Posterior cingulate gyrus (tissue), 11 donors: ENCODE data around the gene PLEKHH1.
"Not testable (repeated sequence)": the region's sequence is repeated elsewhere in the genome, so short reads cannot be mapped to it uniquely, and the experiment has no call there.

ENCODE experiments used
- DNase-seq, 10 donors: peaks; one replicate each; pipeline versions ENCODE4 v3.0.0 to v3.0.0-alpha.2; 2020 to 2021; ENCODE audit warnings: mixed read lengths in 3 of 10
- intact Hi-C: fragments of 100-400 bp; cut with DNase I; formaldehyde crosslinking; loops from one replicate; pipeline ENCODE4 v1.15.1; 2023

PLEKHH1 gene

GRCh38 chr14:67602076-67602475, 69.0 kb downstream of the PLEKHH1 start:
- intact Hi-C loops = no loop called here
- DNase-seq = no peak

DNA sequence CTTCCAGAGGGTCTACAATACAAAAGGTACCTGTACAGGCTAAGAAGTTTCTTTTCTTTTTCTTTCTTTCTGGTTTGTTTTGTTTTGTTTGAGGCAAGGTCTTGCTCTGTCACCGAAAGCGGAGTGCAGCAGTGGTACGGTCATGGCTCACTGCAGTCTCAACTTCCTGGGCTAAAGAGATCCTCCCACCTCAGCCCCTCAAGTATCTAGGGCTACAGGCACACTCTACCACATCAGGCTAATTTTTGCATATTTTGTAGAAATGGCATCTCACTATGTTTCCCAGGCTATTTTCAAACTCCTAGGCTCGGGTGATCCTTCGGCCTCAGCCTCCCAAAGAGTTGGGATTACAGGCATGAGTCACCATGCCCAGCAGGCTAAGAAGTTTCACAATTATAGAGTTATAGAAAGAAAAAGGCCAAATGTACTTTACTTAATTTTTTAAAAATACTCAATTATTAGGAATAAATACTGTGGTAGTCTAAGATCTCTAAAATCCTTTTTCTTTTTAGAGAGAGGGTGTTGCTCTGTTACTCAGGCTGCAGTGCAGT, 70.0 kb downstream of the PLEKHH1 start:
- no peak for DNase-seq
- intact Hi-C loops = no loop called here

GRCh38 chr14:67607646-67608045, 74.6 kb downstream of the PLEKHH1 start:
- intact Hi-C loops = no loop called here
- DNase-seq = no peak

- DNase-seq = no peak
- intact Hi-C loops = loop anchor here (10.0 kb wide), 1 partner anchor 95 kb away; the partner anchor contains the start of gene RDH12
These were observed 76.7 kb downstream of the PLEKHH1 start for GRCh38 chr14:67609642-67610310.

GRCh38 chr14:67610491-67610890, 77.4 kb downstream of the PLEKHH1 start:
- intact Hi-C loops = loop anchor here (10.0 kb wide), 1 partner anchor 94 kb away; the partner anchor contains the start of gene RDH12

GRCh38 chr14:67618617-67619063, 85.5 kb downstream of the PLEKHH1 start:
- DNase-seq = no peak
- intact Hi-C loops = loop anchor here (2.0 to 10.0 kb wide), 2 partner anchors 48 to 86 kb away; partner anchors contain the start of gene RDH12

More at GRCh38 chr14:67610491-67610890, 77.4 kb downstream of the PLEKHH1 start:
- DNase-seq = no peak

- DNase-seq = peak; percentile 86 to 99 (median 94)
- intact Hi-C loops = loop anchor here (2.0 to 10.0 kb wide), 2 partner anchors 47 to 85 kb away; partner anchors contain the start of gene RDH12
These were observed 86.5 kb downstream of the PLEKHH1 start, which contains the start of gene ARG2 for GRCh38 chr14:67619446-67620216. TSS of gene ARG2 (plus strand) at chr14:67619920. CDS start at chr14:67619978, 58 bp downstream.

- intact Hi-C loops = no loop called here
- peak; percentile 17 to 91 (median 50) for DNase-seq
These were observed 87.2 kb downstream of the PLEKHH1 start for GRCh38 chr14:67620217-67620785.

- peak in 4 of 10 donors; percentile 33 to 71 (median 46) for DNase-seq
- intact Hi-C loops = no loop called here
These were observed 89.6 kb downstream of the PLEKHH1 start for GRCh38 chr14:67622675-67623074.

DNA sequence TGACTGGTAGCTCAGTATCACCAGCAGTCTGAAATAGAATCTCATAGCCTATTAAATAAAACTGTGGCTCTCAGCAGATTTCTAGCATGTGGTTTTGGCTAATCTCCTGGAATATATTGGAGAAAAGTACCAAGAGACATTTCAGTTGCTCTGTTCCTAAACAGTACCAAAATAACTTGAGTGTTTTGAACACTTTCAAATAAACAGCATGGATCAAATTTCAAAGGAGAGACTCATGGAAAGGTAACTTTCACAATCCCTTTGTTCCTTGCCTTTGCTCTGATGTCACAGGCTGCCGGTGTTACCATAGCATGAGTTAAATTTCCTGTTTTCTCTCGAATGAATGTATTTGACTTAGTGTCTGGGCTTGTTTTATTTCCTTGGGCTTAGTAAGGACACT, 90.0 kb downstream of the PLEKHH1 start:
- intact Hi-C loops = no loop called here
- DNase-seq = no peak

DNA sequence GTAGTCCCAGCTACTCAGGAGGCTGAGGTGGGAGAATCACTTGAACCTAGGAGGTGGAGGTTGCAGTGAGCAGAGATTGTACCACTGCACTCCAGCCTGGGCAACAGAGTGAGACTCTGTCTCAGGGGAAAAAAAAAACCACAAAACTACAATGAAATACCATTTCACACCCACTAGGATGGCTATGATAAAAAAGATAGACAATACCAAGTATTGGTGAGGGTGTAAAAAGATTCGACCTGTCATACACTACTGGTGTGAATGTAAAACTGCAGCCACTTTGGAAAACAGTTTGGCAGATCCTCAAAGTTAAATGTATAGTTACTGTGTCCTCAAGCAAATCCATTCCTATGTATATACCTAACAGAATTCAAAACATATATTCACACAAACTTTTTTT, 93.0 kb downstream of the PLEKHH1 start:
- DNase-seq, intact Hi-C loops: not testable (repeated sequence)

- intact Hi-C loops = no loop called here
- no peak for DNase-seq
These were observed 94.4 kb downstream of the PLEKHH1 start for GRCh38 chr14:67627519-67627918.

DNA sequence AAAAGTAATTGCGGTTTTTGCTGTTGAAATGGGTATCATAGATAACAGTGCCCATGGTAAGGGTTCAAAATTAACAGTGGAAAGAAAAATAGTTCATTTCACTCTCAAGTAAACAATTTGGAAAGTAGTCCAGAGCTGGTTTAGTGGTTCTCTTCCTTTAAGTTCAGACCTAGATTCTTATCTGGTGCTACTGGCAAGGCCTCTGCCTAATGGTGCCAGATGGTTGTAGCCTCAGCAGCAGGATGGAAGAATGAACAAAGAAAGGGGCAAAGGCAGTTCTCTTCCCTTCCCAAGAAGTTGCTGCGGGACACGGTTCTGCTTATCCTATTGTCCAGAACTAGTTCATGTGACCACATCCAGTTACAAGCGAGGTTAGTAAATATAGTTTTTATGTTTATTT, 97.1 kb downstream of the PLEKHH1 start:
- no peak for DNase-seq

DNA sequence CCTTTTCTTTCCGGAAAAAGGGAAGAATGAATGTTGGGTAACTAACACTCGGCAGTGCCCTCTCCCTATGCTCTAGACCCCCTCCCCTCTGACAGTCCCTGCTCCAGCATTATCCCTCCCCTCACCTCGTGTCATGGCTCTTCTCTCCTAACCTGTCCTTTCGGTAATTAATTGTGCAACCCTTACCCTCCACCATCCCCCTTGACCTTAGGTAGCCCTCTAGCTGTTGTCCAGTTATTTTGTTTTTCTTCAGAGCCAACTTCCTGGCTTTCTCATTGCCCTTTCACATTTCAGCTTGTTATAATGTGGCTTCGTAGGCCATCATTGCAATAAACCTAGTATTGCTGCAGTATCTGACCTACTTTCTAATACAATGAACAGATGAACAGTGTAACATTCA, 97.8 kb downstream of the PLEKHH1 start:
- intact Hi-C loops = no loop called here

More for the DNA sequence above, 97.1 kb downstream of the PLEKHH1 start:
- intact Hi-C loops = no loop called here

DNA sequence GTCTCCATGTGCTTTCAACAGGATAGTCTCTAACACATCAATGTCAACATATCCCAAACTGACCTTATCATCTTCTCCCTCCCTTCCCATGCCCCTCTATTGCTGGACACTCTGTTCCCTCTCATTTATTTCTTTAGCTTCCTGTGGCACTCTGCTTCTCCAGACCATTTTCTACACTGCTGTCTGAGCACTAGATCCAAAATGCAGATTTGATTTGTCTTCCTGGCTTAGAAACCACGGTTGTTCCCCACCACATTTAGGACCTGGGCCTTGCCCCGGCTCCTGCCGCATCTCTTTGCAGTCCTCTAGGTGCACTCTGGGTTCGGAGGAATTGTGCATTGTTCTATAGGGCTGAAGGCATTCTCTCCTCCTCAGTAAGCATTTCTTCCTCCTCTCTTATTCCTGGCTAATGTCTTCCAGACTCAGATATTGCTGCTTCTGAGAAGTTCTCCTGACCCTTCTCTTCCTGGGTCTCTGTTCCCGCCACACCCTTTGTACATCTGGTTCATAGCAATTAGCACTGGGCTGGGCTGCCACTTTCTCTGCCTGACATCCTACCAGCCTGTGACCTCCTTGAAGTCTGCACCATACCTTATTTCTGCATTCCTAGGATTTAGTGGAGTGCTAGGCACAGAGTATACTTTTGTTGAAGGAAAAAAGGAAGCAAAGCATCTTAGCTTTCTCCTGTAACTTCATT, 100.5 kb downstream of the PLEKHH1 start:
- DNase-seq = no peak
- intact Hi-C loops = no loop called here

More for the DNA sequence above, 97.8 kb downstream of the PLEKHH1 start:
- no peak for DNase-seq

GRCh38 chr14:67636361-67636919, 103.3 kb downstream of the PLEKHH1 start:
- intact Hi-C loops = no loop called here
- no peak for DNase-seq

GRCh38 chr14:67638642-67639041, 105.6 kb downstream of the PLEKHH1 start:
- intact Hi-C loops = no loop called here
- no peak for DNase-seq
